ENCODE measurements around the gene ARHGAP24. TPM values are rescaled to one million over a fixed set of nuclear protein-coding genes. Genes with fewer than 3 reads are reported as not detected.

ARHGAP24 gene
- total and polyA plus RNA-seq, 2 experiments from 2014 or later = 0.21 to 0.36 TPM

- H3K4me2 ChIP-seq = no peak overlapping the region
- TF ChIP-seq, protein P1, sequence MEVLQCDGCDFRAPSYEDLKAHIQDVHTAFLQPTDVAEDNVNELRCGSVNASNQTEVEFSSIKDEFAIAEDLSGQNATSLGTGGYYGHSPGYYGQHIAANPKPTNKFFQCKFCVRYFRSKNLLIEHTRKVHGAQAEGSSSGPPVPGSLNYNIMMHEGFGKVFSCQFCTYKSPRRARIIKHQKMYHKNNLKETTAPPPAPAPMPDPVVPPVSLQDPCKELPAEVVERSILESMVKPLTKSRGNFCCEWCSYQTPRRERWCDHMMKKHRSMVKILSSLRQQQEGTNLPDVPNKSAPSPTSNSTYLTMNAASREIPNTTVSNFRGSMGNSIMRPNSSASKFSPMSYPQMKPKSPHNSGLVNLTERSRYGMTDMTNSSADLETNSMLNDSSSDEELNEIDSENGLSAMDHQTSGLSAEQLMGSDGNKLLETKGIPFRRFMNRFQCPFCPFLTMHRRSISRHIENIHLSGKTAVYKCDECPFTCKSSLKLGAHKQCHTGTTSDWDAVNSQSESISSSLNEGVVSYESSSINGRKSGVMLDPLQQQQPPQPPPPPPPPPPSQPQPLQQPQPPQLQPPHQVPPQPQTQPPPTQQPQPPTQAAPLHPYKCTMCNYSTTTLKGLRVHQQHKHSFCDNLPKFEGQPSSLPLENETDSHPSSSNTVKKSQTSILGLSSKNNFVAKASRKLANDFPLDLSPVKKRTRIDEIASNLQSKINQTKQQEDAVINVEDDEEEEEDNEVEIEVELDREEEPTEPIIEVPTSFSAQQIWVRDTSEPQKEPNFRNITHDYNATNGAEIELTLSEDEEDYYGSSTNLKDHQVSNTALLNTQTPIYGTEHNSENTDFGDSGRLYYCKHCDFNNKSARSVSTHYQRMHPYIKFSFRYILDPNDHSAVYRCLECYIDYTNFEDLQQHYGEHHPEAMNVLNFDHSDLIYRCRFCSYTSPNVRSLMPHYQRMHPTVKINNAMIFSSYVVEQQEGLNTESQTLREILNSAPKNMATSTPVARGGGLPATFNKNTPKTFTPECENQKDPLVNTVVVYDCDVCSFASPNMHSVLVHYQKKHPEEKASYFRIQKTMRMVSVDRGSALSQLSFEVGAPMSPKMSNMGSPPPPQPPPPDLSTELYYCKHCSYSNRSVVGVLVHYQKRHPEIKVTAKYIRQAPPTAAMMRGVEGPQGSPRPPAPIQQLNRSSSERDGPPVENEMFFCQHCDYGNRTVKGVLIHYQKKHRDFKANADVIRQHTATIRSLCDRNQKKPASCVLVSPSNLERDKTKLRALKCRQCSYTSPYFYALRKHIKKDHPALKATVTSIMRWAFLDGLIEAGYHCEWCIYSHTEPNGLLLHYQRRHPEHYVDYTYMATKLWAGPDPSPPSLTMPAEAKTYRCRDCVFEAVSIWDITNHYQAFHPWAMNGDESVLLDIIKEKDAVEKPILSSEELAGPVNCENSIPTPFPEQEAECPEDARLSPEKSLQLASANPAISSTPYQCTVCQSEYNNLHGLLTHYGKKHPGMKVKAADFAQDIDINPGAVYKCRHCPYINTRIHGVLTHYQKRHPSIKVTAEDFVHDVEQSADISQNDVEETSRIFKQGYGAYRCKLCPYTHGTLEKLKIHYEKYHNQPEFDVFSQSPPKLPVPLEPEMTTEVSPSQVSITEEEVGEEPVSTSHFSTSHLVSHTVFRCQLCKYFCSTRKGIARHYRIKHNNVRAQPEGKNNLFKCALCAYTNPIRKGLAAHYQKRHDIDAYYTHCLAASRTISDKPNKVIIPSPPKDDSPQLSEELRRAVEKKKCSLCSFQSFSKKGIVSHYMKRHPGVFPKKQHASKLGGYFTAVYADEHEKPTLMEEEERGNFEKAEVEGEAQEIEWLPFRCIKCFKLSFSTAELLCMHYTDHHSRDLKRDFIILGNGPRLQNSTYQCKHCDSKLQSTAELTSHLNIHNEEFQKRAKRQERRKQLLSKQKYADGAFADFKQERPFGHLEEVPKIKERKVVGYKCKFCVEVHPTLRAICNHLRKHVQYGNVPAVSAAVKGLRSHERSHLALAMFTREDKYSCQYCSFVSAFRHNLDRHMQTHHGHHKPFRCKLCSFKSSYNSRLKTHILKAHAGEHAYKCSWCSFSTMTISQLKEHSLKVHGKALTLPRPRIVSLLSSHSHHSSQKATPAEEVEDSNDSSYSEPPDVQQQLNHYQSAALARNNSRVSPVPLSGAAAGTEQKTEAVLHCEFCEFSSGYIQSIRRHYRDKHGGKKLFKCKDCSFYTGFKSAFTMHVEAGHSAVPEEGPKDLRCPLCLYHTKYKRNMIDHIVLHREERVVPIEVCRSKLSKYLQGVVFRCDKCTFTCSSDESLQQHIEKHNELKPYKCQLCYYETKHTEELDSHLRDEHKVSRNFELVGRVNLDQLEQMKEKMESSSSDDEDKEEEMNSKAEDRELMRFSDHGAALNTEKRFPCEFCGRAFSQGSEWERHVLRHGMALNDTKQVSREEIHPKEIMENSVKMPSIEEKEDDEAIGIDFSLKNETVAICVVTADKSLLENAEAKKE (CRISPR knock-in tag; IDR thresholded peaks at IDR 0.05) = no peak
- no peak for TF ChIP-seq EZH2 (IDR thresholded peaks at IDR 0.05; ENCODE audit: low read depth, unreplicated experiment)
- no peak for TF ChIP-seq ETS1 (IDR thresholded peaks at IDR 0.05)
- no peak for TF ChIP-seq STAT1 (IDR thresholded peaks at IDR 0.05; ENCODE audit: unreplicated experiment)
- TF ChIP-seq REST (IDR thresholded peaks at IDR 0.05; ENCODE audit: unreplicated experiment) = no peak
- no peak for TF ChIP-seq ZNF114 (CRISPR knock-in tag; IDR thresholded peaks at IDR 0.05)
- TF ChIP-seq ZNF331 (CRISPR knock-in tag; IDR thresholded peaks at IDR 0.05; ENCODE audit: low read depth) = no peak
- TF ChIP-seq CREB1 (CRISPR knock-in tag; IDR thresholded peaks at IDR 0.05; ENCODE audit: low read depth) = no peak
- TF ChIP-seq POLR2AphosphoS5 (IDR thresholded peaks at IDR 0.05; ENCODE audit: low read depth) = no peak
- TF ChIP-seq EZH2phosphoT487 (IDR thresholded peaks at IDR 0.05; ENCODE audit: unreplicated experiment) = no peak
- TF ChIP-seq JUNB (IDR thresholded peaks at IDR 0.05; ENCODE audit: unreplicated experiment) = no peak
- no peak for TF ChIP-seq NANOG (IDR thresholded peaks at IDR 0.05; ENCODE audit: borderline replicate concordance)
- TF ChIP-seq CTCF (conservative IDR thresholded peaks at IDR 0.05; ENCODE audit: low read depth in 2 of 2) = no peak
- H3K79me2 ChIP-seq (replicated peaks; ENCODE audit: insufficient read depth) = no peaks in the 10 kb centered on the region
- H3K36me3 Mint-ChIP-seq (ENCODE audit: low read depth) = no peaks in the 10 kb centered on the region
- no peak overlapping the region for H3K4me3 ChIP-seq
- no peaks in the 10 kb centered on the region for H3K4me1 Mint-ChIP-seq
- no peaks in the 10 kb centered on the region for H3K27me3 Mint-ChIP-seq (ENCODE audit: insufficient read depth, low read depth, poor library complexity)
- no peak overlapping the region for H3K27ac ChIP-seq (ENCODE audit: low read depth)
- no peaks in the 10 kb centered on the region for H3K27me3 ChIP-seq (ENCODE audit: insufficient read depth)
- H3K27ac Mint-ChIP-seq = no peak overlapping the region
- H4K20me1 ChIP-seq (replicated peaks; ENCODE audit: insufficient read depth) = no peaks in the 10 kb centered on the region
- H3K4me1 ChIP-seq (ENCODE audit: insufficient read depth) = no peaks in the 10 kb centered on the region
- no peaks in the 10 kb centered on the region for H3K9me3 Mint-ChIP-seq
- ATAC-seq = no peak
- no peak overlapping the region for H3K4me3 Mint-ChIP-seq
- H3K9me2 ChIP-seq (ENCODE audit: insufficient read depth) = no peaks in the 10 kb centered on the region
- H2AFZ ChIP-seq = no peak overlapping the region
- H3F3A ChIP-seq (replicated peaks; ENCODE audit: low read depth) = no peaks in the 10 kb centered on the region
- DNase-seq (ENCODE audit: low spot score) = no peak
- H3K36me3 ChIP-seq (ENCODE audit: insufficient read depth) = no peaks in the 10 kb centered on the region
Observed at GRCh38 chr4:85907001-85907400, 432.1 kb downstream of the ARHGAP24 start.
